ENCODE measurements around the gene DYRK1A. TPM values are rescaled to one million over a fixed set of nuclear protein-coding genes. Genes with fewer than 3 reads are reported as not detected.

Gene DYRK1A
- total RNA-seq, 4 donors from 2014 or later: 42.0 to 137 (median 119) TPM

GRCh38 chr21:37454869-37455503 is 88.4 kb downstream of the DYRK1A start:
- Histone ChIP-seq H3K9me3 (no peaks in the 10 kb centered on the region), H3K27me3 (no peaks in the 10 kb centered on the region), H3K4me1 (peaks cover 8 to 12% of the 10 kb centered on the region in 2 donors), H3K36me3 (no peaks in the 10 kb centered on the region), H3K27ac (peak overlapping the region in 1 of 2 donors; percentile 9), H3K4me3 (no peak overlapping the region)
- TF ChIP-seq POLR2A (IDR thresholded peaks at IDR 0.05) (no peak), CTCF (IDR thresholded peaks at IDR 0.05) (no peak)
- intact Hi-C loops (cut with DNase I; ENCODE audit: low total_unique reads): no loop called here
- no peak for DNase-seq

- TF ChIP-seq CTCF (IDR thresholded peaks at IDR 0.05) (no peak), POLR2A (IDR thresholded peaks at IDR 0.05) (no peak)
- no peaks in the 10 kb centered on the region for H3K9me3 ChIP-seq
- H3K4me3 ChIP-seq: no peak overlapping the region
- DNase-seq: no peak
- H3K27ac ChIP-seq: peak overlapping the region in 1 of 2 donors; percentile 9
- H3K27me3 ChIP-seq: no peaks in the 10 kb centered on the region
- H3K36me3 ChIP-seq: no peaks in the 10 kb centered on the region
- peaks cover 5 to 12% of the 10 kb centered on the region in 2 donors for H3K4me1 ChIP-seq
- intact Hi-C loops (cut with DNase I; ENCODE audit: low total_unique reads): no loop called here
Measured at GRCh38 chr21:37455504-37455911, 88.9 kb downstream of the DYRK1A start.

GRCh38 chr21:37458669-37459276 is 92.2 kb downstream of the DYRK1A start:
- Histone ChIP-seq H3K9me3 (no peaks in the 10 kb centered on the region), H3K4me3 (no peak overlapping the region), H3K27ac (no peak overlapping the region), H3K36me3 (no peaks in the 10 kb centered on the region), H3K4me1 (peaks cover 5 to 6% of the 10 kb centered on the region in 2 donors), H3K27me3 (no peaks in the 10 kb centered on the region)
- TF ChIP-seq CTCF (IDR thresholded peaks at IDR 0.05) (no peak), POLR2A (IDR thresholded peaks at IDR 0.05) (no peak)
- intact Hi-C loops (cut with DNase I; ENCODE audit: low total_unique reads): no loop called here
- DNase-seq: no peak

- Histone ChIP-seq H3K36me3 (no peaks in the 10 kb centered on the region), H3K27ac (no peak overlapping the region), H3K4me3 (no peak overlapping the region), H3K27me3 (no peaks in the 10 kb centered on the region), H3K4me1 (peaks cover 5 to 6% of the 10 kb centered on the region in 2 donors), H3K9me3 (no peaks in the 10 kb centered on the region)
- no peak for TF ChIP-seq CTCF (IDR thresholded peaks at IDR 0.05)
- no peak for TF ChIP-seq POLR2A (IDR thresholded peaks at IDR 0.05)
- no peak for DNase-seq
- intact Hi-C loops (cut with DNase I; ENCODE audit: low total_unique reads): no loop called here
Measured at GRCh38 chr21:37459575-37459974, 93.0 kb downstream of the DYRK1A start.

- H3K9me3 ChIP-seq: no peaks in the 10 kb centered on the region
- peaks cover 5 to 6% of the 10 kb centered on the region in 2 donors for H3K4me1 ChIP-seq
- no peak for TF ChIP-seq POLR2A (IDR thresholded peaks at IDR 0.05)
- no peak overlapping the region for H3K4me3 ChIP-seq
- no peaks in the 10 kb centered on the region for H3K27me3 ChIP-seq
- H3K27ac ChIP-seq: no peak overlapping the region
- DNase-seq: no peak
- H3K36me3 ChIP-seq: no peaks in the 10 kb centered on the region
- intact Hi-C loops (cut with DNase I; ENCODE audit: low total_unique reads): no loop called here
Measured at GRCh38 chr21:37460196-37460595, 93.6 kb downstream of the DYRK1A start.

All from uterus (tissue), 4 donors.